Thymus (tissue), 11 donors: Measurements from ENCODE around the gene PSMF1. TPM values are rescaled to one million over a fixed set of nuclear protein-coding genes. Genes with fewer than 3 reads are reported as not detected.

Experiments used
- DNase-seq, 9 donors: peaks; one replicate each; pipeline ENCODE4 v3.0.0-alpha.2; 2013; ENCODE audit warnings: low spot score in 9 of 9, low read depth in 6 of 9, missing footprints in 1 of 9
- H3K27ac ChIP-seq, 2 donors: one replicate each; pipeline ENCODE4 v1.5.1; 2013; ENCODE audit warnings: control low read depth in 1 of 2, low read depth in 1 of 2, low read length in 1 of 2, mild to moderate bottlenecking in 1 of 2, moderate library complexity in 1 of 2
- H3K27me3 ChIP-seq, 2 donors: one replicate each; pipeline ENCODE4 v1.5.1; 2013; ENCODE audit warnings: low read length in 1 of 2; ENCODE audit not compliant: control insufficient read depth in 2 of 2, insufficient read depth in 1 of 2
- H3K36me3 ChIP-seq, 2 donors: one replicate each; pipeline ENCODE4 v1.5.1; 2013; ENCODE audit warnings: low read length in 1 of 2, mild to moderate bottlenecking in 1 of 2, moderate library complexity in 1 of 2; ENCODE audit not compliant: control insufficient read depth in 2 of 2, insufficient read depth in 2 of 2
- H3K4me1 ChIP-seq, 2 donors: one replicate each; pipeline ENCODE4 v1.5.1; 2013; ENCODE audit warnings: low read length in 2 of 2; ENCODE audit not compliant: control insufficient read depth in 2 of 2, insufficient read depth in 2 of 2
- H3K4me3 ChIP-seq, 2 donors: one replicate each; pipeline ENCODE4 v1.5.1; 2013; ENCODE audit warnings: low read length in 2 of 2, control low read depth in 1 of 2, mild to moderate bottlenecking in 1 of 2
- H3K9me3 ChIP-seq, 2 donors: one replicate each; pipeline ENCODE4 v1.5.1; 2013; ENCODE audit warnings: low read length in 1 of 2, mild to moderate bottlenecking in 1 of 2; ENCODE audit not compliant: control insufficient read depth in 2 of 2, insufficient read depth in 1 of 2
- WGBS: extraction: QIAGEN DNeasy Blood & Tissue Kit; methylation state at CpG from one replicate; pipeline ENCODE4 v1.1.7; 2013; 5-methylcytosine and 5-hydroxymethylcytosine counted together
- polyA plus RNA-seq: library from polyadenylated mRNA; stranded (reverse); fragments of 200-250 nt; gene quantifications from one replicate; pipeline ENCODE4 v1.2.3, GENCODE V29; 2013
- total RNA-seq: library from RNA; stranded (reverse); fragments of 120-200 nt; gene quantifications from one replicate; pipeline ENCODE4 v1.2.4, GENCODE V29; 2013
- donor health status: healthy.

PSMF1 gene
- total and polyA plus RNA-seq, 2 donors = 30.0 to 47.3 TPM

GRCh38 chr20:1150218-1150617 is 31.8 kb downstream of the PSMF1 start:
- H3K27me3 ChIP-seq = no peaks in the 10 kb centered on the region
- H3K36me3 ChIP-seq = peaks cover 30 to 42% of the 10 kb centered on the region in 2 donors
- no peak overlapping the region for H3K27ac ChIP-seq
- DNase-seq = no peak
- H3K4me1 ChIP-seq = no peaks in the 10 kb centered on the region
- WGBS = 94% methylated on average over 4 of the region's 4 CpGs
- H3K9me3 ChIP-seq = no peaks in the 10 kb centered on the region
- no peak overlapping the region for H3K4me3 ChIP-seq

GRCh38 chr20:1150968-1151367 is 32.6 kb downstream of the PSMF1 start:
- Histone ChIP-seq H3K4me1 (no peaks in the 10 kb centered on the region), H3K27ac (no peak overlapping the region), H3K36me3 (peaks cover 33 to 41% of the 10 kb centered on the region in 2 donors), H3K9me3 (no peaks in the 10 kb centered on the region), H3K4me3 (no peak overlapping the region), H3K27me3 (no peaks in the 10 kb centered on the region)
- no peak for DNase-seq
- WGBS = 100% methylated on average over 1 of the region's 1 CpG

GRCh38 chr20:1154226-1154625 is 35.8 kb downstream of the PSMF1 start:
- DNase-seq = no peak
- Histone ChIP-seq H3K27ac (no peak overlapping the region), H3K9me3 (no peaks in the 10 kb centered on the region), H3K4me3 (no peak overlapping the region), H3K27me3 (no peaks in the 10 kb centered on the region), H3K36me3 (peaks cover 20 to 30% of the 10 kb centered on the region in 2 donors), H3K4me1 (no peaks in the 10 kb centered on the region)

- no peak for DNase-seq
- Histone ChIP-seq H3K4me1 (no peaks in the 10 kb centered on the region), H3K36me3 (peaks cover 25 to 30% of the 10 kb centered on the region in 2 donors), H3K27ac (no peak overlapping the region), H3K27me3 (no peaks in the 10 kb centered on the region), H3K4me3 (no peak overlapping the region), H3K9me3 (no peaks in the 10 kb centered on the region)
- WGBS = 98% methylated on average over 1 of the region's 1 CpG
Observed at GRCh38 chr20:1154691-1155090, 36.3 kb downstream of the PSMF1 start.

GRCh38 chr20:1155342-1155741 is 36.9 kb downstream of the PSMF1 start:
- peaks cover 29 to 32% of the 10 kb centered on the region in 2 donors for H3K36me3 ChIP-seq
- over 99% methylated on average over 3 of the region's 3 CpGs for WGBS

GRCh38 chr20:1160496-1160895 is 42.1 kb downstream of the PSMF1 start:
- H3K4me1 ChIP-seq = no peaks in the 10 kb centered on the region
- no peak for DNase-seq
- H3K9me3 ChIP-seq = no peaks in the 10 kb centered on the region
- peaks cover 57 to 59% of the 10 kb centered on the region in 2 donors for H3K36me3 ChIP-seq
- no peaks in the 10 kb centered on the region for H3K27me3 ChIP-seq
- no peak overlapping the region for H3K27ac ChIP-seq
- WGBS = over 99% methylated on average over 10 of the region's 10 CpGs
- no peak overlapping the region for H3K4me3 ChIP-seq

More at GRCh38 chr20:1155342-1155741, 36.9 kb downstream of the PSMF1 start:
- Histone ChIP-seq H3K27ac (no peak overlapping the region), H3K4me3 (no peak overlapping the region), H3K4me1 (no peaks in the 10 kb centered on the region), H3K27me3 (no peaks in the 10 kb centered on the region), H3K9me3 (no peaks in the 10 kb centered on the region)
- DNase-seq = no peak

GRCh38 chr20:1160991-1161390 is 42.6 kb downstream of the PSMF1 start:
- no peaks in the 10 kb centered on the region for H3K4me1 ChIP-seq
- WGBS = 98% methylated on average over 12 of the region's 12 CpGs
- H3K9me3 ChIP-seq = no peaks in the 10 kb centered on the region
- H3K4me3 ChIP-seq = no peak overlapping the region
- no peaks in the 10 kb centered on the region for H3K27me3 ChIP-seq
- no peak overlapping the region for H3K27ac ChIP-seq
- H3K36me3 ChIP-seq = peaks cover 61 to 62% of the 10 kb centered on the region in 2 donors
- no peak for DNase-seq

GRCh38 chr20:1163105-1163504 is 44.7 kb downstream of the PSMF1 start:
- WGBS = 98% methylated on average over 6 of the region's 6 CpGs
- DNase-seq = no peak
- H3K36me3 ChIP-seq = peaks cover 71 to 75% of the 10 kb centered on the region in 2 donors
- H3K4me1 ChIP-seq = no peaks in the 10 kb centered on the region
- H3K27ac ChIP-seq = no peak overlapping the region
- no peak overlapping the region for H3K4me3 ChIP-seq
- no peaks in the 10 kb centered on the region for H3K27me3 ChIP-seq
- no peaks in the 10 kb centered on the region for H3K9me3 ChIP-seq

GRCh38 chr20:1163653-1164052 is 45.3 kb downstream of the PSMF1 start:
- peaks cover 74 to 78% of the 10 kb centered on the region in 2 donors for H3K36me3 ChIP-seq
- H3K4me3 ChIP-seq = no peak overlapping the region
- no peaks in the 10 kb centered on the region for H3K27me3 ChIP-seq
- 97% methylated on average over 2 of the region's 2 CpGs for WGBS
- no peaks in the 10 kb centered on the region for H3K9me3 ChIP-seq
- no peak for DNase-seq
- no peaks in the 10 kb centered on the region for H3K4me1 ChIP-seq
- H3K27ac ChIP-seq = no peak overlapping the region

- Histone ChIP-seq H3K27ac (no peak overlapping the region), H3K4me1 (no peaks in the 10 kb centered on the region), H3K36me3 (peaks cover 76 to 85% of the 10 kb centered on the region in 2 donors), H3K27me3 (no peaks in the 10 kb centered on the region), H3K9me3 (no peaks in the 10 kb centered on the region), H3K4me3 (no peak overlapping the region)
- no peak for DNase-seq
- 99% methylated on average over 7 of the region's 7 CpGs for WGBS
Observed at GRCh38 chr20:1164871-1165270, 46.5 kb downstream of the PSMF1 start.
